ENCODE data around the gene CENPU. TPM values are rescaled to one million over a fixed set of nuclear protein-coding genes. Genes with fewer than 3 reads are reported as not detected.

The CENPU gene
- total RNA-seq, 2 experiments from 2014 or later, result 71.9 to 74.7 TPM

DNA sequence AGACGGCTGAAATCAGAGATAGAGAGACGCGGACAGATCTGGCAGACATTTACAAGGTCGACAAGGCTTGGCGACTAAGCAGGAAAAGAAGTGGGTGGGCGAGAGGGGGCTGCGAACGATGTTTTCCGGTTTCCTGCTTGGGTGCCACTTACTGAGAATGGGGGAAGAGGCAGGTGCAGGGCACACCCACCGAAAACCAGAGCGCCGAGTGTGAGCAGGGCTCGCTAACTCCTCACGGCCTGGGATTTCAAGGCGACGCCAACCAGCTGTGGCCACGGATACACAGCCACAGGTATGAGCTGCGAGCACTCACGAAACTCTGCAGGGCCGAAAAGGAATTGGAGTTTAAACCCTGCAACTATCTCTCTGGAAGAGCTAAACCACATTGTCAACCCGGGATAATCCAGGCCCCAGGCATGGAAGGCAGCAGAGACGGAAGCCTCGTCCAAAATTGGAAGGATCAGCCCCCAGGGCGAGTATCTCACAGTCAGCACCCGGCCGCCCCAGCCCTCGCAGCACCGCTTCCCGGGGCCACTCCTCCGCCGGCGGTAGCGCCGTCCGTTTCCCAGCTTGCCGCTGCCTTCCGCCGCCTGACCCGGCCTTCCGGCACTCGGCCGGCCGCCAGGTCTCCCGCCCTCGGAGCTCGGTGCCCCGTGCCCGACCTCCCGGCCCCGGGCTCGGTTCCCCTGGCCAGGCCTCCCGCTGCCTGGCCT, 85.4 kb downstream of the CENPU start:
- CTCF ChIA-PET, result interaction anchor here (0.7 to 4.0 kb wide), 11 partner anchors 20 to 486 kb away, joined by 3 to 13 read pairs (median 4); partner anchors contain the start of genes ACSL1 and CENPU
- H3K4me1 Mint-ChIP-seq, result peaks cover 60% of the 10 kb centered on the region
- peak overlapping the region; percentile 94 for H3K4me3 Mint-ChIP-seq
- ATAC-seq (peak; percentile 18), DNase-seq (peak; percentile 67)
- H3K36me3 Mint-ChIP-seq, result peaks cover 50% of the 10 kb centered on the region
- no peaks in the 10 kb centered on the region for H3K9me3 Mint-ChIP-seq (ENCODE audit: low read depth)
- peak overlapping the region; percentile 87 for H3K27ac Mint-ChIP-seq
- no peaks in the 10 kb centered on the region for H3K27me3 Mint-ChIP-seq

DNA sequence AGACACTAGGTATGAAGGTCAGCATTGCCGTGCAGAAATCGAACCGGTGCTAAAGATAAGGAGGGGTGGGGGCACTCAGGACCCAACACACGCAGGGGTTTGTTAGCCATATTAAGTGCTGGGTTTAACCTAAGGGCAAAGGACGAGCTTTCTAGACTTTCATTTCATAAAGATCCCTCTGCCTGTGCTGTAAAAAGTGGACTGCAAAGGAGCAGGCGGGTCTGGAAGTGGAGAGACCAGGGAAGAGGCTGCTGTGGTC, 85.9 kb downstream of the CENPU start:
- H3K27me3 Mint-ChIP-seq, result no peaks in the 10 kb centered on the region
- CTCF ChIA-PET, result interaction anchor here (0.7 to 4.0 kb wide), 8 partner anchors 21 to 487 kb away, joined by 3 to 13 read pairs (median 4); partner anchors contain the start of genes ACSL1 and CENPU
- ATAC-seq, result no peak
- peak overlapping the region; percentile 87 for H3K27ac Mint-ChIP-seq
- DNase-seq, result no peak
- peak overlapping the region; percentile 94 for H3K4me3 Mint-ChIP-seq
- peaks cover 63% of the 10 kb centered on the region for H3K4me1 Mint-ChIP-seq
- peaks cover 49% of the 10 kb centered on the region for H3K36me3 Mint-ChIP-seq
- H3K9me3 Mint-ChIP-seq (ENCODE audit: low read depth), result no peaks in the 10 kb centered on the region

DNA sequence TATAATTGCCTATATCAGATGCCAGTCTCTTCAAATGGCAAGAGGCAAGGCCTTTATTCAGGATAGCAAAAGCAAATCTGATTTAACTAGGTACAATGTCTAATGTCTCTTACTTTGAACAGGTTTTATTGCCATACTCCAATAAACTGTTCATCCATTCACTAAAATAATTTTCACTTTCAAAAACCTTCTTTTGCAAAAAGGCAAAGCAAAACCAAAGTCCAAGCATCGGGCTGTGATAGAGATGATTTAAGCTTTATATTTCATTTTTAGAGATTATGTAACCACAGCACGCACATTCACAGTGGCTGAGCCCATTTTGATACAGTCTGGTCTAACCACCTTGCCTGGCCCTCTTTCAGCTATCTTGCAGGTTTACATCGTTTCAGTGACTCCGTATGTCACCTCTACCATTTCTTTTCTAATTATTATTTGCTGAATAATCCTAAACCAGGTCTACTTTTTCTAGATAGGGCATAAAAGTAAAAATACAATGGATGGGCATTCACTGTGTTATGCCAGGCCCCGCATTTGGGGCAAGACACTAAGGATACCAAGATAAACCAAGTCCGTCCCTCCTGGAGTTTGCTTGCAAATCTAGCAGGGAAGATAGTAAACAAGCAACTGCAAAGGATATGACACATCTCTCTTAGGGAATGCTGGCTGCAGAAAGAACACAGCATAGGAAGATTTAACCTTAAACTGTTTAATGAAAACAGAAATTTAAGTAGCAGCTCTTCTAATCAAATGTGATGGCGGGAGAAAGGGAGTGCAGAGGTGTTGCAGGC, 86.4 kb downstream of the CENPU start:
- H3K9me3 Mint-ChIP-seq (ENCODE audit: low read depth), result no peaks in the 10 kb centered on the region
- peaks cover 68% of the 10 kb centered on the region for H3K4me1 Mint-ChIP-seq
- H3K4me3 Mint-ChIP-seq, result peak overlapping the region; percentile 94
- CTCF ChIA-PET, result interaction anchor here (0.7 to 4.0 kb wide), 8 partner anchors 12 to 487 kb away, joined by 3 to 13 read pairs (median 3); partner anchors contain the start of genes ACSL1 and CENPU
- H3K36me3 Mint-ChIP-seq, result peaks cover 53% of the 10 kb centered on the region
- no peaks in the 10 kb centered on the region for H3K27me3 Mint-ChIP-seq
- DNase-seq, result no peak
- H3K27ac Mint-ChIP-seq, result peak overlapping the region; percentile 87
- ATAC-seq, result no peak

DNA sequence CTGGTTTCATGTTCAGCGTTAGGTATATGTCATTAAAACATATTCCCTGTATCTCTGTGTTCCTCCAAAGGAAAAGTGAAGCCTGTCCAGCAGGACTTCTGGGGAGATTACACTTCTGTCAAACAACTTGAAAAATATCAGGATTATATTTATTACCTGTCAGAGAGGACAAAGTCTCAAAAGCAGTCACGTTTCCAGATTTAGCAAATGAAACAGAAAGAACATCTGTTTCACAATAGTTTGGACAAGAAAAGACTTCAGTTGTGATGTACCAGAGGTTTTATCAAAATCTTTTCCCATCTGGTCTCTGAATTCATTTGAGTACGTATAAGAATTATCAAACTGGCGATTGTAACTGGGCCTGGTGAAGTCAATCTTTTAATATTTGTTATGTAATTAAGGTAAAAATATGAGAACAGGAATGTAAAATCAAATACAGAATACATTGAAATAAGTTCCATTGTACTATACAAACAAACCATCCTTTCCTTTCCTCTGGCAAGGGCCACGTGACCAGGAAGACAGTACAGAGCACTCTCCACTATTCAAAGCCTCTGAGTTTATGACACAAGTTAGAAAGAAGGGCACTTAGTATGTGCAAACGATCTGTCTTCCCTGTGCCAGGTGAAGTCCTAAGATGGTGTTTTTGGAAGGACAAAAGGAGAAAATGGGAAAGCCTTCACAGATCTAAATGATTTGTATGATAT, 87.8 kb downstream of the CENPU start:
- Mint-ChIP-seq H3K27ac (peak overlapping the region; percentile 67), H3K27me3 (no peaks in the 10 kb centered on the region), H3K4me1 (peaks cover 69% of the 10 kb centered on the region), H3K36me3 (peaks cover 65% of the 10 kb centered on the region), H3K4me3 (peak overlapping the region; percentile 94), H3K9me3 (ENCODE audit: low read depth) (no peaks in the 10 kb centered on the region)
- CTCF ChIA-PET, result interaction anchor here (1.7 to 2.2 kb wide), 2 partner anchors 183 to 382 kb away, joined by 3 to 6 read pairs; no protein-coding TSS in a partner anchor
- ATAC-seq (no peak), DNase-seq (no peak)

DNA sequence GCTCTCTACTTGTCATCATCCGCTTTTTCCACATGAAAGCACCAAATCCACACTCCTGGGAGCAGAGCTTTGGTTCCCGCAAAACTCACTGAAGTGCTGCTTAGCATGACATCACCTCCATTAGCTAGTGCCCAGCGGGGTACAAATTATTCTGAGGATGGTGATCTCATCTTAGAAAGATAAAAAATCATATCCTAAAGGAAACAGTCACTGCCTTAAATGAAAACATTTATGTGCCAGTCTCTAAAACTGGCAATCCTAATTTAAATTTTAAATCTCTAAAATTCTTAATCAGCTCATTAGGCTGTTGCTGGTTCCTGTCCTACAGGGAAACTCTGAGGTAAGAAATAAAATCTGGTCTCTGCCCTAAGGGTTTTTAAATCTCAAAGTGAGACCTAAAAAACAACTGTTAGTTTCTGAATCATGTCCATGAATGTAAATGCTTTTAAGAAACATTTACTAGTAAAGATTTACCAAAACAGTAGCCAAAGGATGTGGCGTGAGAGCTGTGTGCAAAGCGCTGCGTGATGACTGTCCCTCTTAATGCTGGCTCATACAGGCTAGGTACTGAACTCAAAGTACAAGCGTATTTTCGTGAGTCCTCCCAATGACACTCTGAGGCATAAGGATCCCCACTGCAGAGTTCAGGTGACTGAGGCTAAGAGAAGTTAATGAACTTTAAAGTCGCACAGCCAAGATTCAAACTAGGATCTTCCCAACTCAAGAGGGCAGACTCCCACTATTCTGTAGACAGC, 89.2 kb downstream of the CENPU start:
- Mint-ChIP-seq H3K4me3 (peak overlapping the region; percentile 40), H3K36me3 (peaks cover 63% of the 10 kb centered on the region), H3K9me3 (ENCODE audit: low read depth) (no peaks in the 10 kb centered on the region), H3K27ac (peak overlapping the region; percentile 70), H3K4me1 (peaks cover 71% of the 10 kb centered on the region), H3K27me3 (no peaks in the 10 kb centered on the region)
- DNase-seq (peak; percentile 79), ATAC-seq (no peak)
- CTCF ChIA-PET, result interaction anchor here (1.0 to 2.2 kb wide), 4 partner anchors 16 to 381 kb away, joined by 3 to 6 read pairs (median 3); no protein-coding TSS in a partner anchor

Other genes starting within 250 kb of the CENPU start
- gene CASP3, start 84.6 kb downstream of the CENPU start, total RNA-seq, result 100 to 1,000 TPM in 1 of 2 experiments, 10 to 100 TPM in 1; 70.7 to 116 TPM
- gene PRIMPOL, start 84.4 kb downstream of the CENPU start, total RNA-seq, result 10 to 100 TPM; 21.0 to 25.3 TPM
- 10 to 100 TPM; 13.8 to 26.0 TPM for gene ACSL1, start 91.9 kb upstream of the CENPU start, total RNA-seq